Stomach (tissue), 4 donors: ENCODE data around the gene GPN3.

Experiments used
- EP300 ChIP-seq: sonication (generic); formaldehyde crosslinking; IDR thresholded peaks from one replicate; pipeline ENCODE4 v1.6.1; 2017; ENCODE audit warnings: antibody characterized with exemption
- POLR2A ChIP-seq, 4 donors: fragments of 450-650 bp; IDR thresholded peaks; one replicate each; pipeline ENCODE4 v1.6.1; 2016; ENCODE audit warnings: antibody characterized with exemption in 4 of 4, control low read depth in 2 of 4, mild to moderate bottlenecking in 1 of 4, moderate library complexity in 1 of 4
- TF ChIP-seq, protein P1 (sequence below), 7 experiments: fragments of 450-650 bp in 4 of 7; fragments of 200-600 bp in 3 of 7; sonication (generic) in 3 of 7; IDR thresholded peaks; one replicate each; pipeline ENCODE4 v1.5.1; 2016 to 2019; ENCODE audit warnings: antibody characterized with exemption in 7 of 7, control low read depth in 2 of 7, mild to moderate bottlenecking in 1 of 7

DNA sequence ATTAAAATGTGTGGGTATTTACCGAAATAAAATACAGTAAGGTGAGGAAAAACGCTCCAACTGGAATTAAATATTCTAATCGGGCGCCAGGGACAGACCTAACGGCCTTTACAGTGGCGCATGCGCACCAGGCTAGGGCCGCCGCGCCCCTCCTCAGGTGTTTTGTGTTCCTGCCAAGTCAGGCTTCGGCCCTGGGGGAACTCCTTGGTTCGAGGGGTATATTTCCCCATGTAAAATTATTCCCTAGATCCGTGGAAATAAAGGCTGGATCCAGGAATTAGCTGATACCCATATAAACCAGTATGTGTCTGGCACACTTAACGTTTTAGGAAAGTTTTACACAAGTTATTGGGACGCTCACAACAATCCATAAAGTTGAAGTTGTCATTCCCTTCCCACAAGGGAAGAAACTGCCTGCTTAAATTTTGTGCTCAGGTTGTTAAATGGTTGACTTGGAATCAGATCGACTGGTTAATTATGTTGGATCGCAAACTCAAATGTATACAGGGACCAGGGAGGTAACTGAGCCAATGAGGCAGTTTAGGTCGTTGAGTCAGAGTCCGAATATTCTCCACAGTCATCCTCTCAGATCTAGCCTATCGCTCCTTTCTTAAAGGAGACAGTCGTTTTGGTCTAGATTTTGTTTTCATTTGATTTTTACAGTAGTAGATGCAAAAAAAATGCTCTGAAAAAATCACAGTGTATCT, 63.9 kb downstream of the GPN3 start:
- TF ChIP-seq EP300 (no peak), POLR2A (IDR thresholded peaks at IDR 0.05) (no peak)
- TF ChIP-seq, protein P1, sequence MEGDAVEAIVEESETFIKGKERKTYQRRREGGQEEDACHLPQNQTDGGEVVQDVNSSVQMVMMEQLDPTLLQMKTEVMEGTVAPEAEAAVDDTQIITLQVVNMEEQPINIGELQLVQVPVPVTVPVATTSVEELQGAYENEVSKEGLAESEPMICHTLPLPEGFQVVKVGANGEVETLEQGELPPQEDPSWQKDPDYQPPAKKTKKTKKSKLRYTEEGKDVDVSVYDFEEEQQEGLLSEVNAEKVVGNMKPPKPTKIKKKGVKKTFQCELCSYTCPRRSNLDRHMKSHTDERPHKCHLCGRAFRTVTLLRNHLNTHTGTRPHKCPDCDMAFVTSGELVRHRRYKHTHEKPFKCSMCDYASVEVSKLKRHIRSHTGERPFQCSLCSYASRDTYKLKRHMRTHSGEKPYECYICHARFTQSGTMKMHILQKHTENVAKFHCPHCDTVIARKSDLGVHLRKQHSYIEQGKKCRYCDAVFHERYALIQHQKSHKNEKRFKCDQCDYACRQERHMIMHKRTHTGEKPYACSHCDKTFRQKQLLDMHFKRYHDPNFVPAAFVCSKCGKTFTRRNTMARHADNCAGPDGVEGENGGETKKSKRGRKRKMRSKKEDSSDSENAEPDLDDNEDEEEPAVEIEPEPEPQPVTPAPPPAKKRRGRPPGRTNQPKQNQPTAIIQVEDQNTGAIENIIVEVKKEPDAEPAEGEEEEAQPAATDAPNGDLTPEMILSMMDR (IDR thresholded peaks at IDR 0.05) = no peak
